GM21529 (cell line): ENCODE measurements around the gene BABAM2.
"Not testable (repeated sequence)": the region's sequence is repeated elsewhere in the genome, so short reads cannot be mapped to it uniquely, and the experiment has no call there.

ENCODE experiments used
- ATAC-seq: cut with Tn5 transposase; IDR thresholded peaks from one replicate; pipeline ENCODE4 v1.9.1; 2021; ENCODE audit not compliant: unreplicated experiment

Gene BABAM2

DNA sequence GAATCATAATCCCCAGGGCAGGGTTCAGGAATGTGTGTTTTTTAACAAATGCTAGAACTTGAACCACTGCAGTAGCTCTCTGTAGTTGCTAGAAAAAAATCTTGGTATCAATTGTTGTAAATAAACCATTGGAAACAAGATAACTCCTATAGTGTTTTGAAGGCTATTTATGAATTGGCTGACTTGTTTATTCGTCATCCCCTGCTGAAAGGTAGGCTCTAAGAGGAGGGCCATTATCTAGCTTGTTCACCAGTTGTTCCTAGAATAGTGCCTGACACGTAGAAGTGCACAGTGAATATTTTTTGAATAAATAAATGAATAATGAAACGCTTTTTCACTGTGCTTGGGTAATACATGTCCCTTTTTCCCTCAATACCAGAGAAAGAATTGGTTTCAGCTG lies 211.4 kb downstream of the BABAM2 start:
- no peak for ATAC-seq

DNA sequence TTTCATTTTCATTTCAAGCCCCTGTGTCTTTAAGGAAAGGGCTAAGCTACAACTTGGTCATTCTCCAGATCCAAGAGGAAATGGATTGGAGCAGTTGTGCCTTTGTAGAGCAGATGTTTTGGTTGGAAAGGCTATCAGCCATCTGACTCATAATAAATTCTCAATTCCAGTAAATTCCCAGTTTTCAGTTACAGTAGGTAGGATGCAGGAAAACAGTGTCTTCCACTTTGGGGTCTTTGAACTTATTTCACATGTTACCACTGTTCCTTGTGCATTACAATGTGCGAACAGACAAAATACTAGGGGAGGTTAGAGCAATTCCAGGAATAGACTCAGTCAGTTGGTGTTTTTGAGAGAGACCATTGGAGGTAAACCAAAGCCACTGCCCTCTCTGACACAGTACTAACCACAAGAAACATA lies 211.9 kb downstream of the BABAM2 start:
- no peak for ATAC-seq

GRCh38 chr2:28103611-28104010 lies 213.1 kb downstream of the BABAM2 start:
- no peak for ATAC-seq

- ATAC-seq, result no peak
These were observed 217.6 kb downstream of the BABAM2 start for GRCh38 chr2:28108143-28108542.

DNA sequence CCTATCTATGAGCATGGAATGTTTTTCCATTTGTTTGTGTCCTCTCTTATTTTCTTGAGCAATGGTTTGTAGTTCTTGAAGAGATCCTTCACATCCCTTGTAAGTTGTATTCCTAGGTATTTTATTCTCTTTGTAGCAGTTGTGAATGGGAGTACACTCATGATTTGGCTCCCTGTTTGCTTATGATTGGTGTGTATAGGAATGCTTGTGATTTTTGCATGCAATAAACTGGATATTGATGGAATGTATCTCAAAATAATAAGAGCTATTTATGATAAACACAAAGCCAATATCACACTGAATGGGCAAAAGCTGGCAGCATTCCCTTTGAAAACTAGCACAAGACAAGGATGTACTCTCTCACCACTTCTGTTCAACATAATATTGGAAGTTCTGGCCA lies 223.2 kb downstream of the BABAM2 start:
- ATAC-seq, result not testable (repeated sequence)

DNA sequence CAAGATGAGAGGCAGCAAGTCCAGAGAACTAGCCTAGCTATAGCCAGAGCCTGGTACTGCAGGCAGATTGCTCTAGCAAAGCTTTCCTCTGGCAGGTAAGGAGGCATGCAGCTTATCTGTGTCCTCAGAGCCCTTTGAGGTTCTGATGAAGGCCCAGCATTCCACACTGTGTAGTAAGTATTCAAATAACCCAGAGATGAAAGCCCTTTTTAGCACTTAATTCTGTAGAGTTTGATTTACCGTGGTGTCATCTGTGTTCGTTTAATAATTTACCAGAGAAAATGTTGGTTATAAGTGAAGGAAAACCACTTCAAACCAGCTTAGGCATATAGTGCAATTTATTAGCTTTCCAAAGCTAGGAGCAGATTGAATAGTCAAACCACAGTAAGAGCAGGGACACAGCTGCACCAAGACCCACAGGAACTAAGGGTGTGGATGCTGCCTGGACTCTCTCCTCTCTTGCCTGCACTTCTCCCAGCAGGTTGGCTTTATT lies 226.6 kb downstream of the BABAM2 start:
- no peak for ATAC-seq

GRCh38 chr2:28119631-28120030 lies 229.1 kb downstream of the BABAM2 start:
- ATAC-seq, result no peak

DNA sequence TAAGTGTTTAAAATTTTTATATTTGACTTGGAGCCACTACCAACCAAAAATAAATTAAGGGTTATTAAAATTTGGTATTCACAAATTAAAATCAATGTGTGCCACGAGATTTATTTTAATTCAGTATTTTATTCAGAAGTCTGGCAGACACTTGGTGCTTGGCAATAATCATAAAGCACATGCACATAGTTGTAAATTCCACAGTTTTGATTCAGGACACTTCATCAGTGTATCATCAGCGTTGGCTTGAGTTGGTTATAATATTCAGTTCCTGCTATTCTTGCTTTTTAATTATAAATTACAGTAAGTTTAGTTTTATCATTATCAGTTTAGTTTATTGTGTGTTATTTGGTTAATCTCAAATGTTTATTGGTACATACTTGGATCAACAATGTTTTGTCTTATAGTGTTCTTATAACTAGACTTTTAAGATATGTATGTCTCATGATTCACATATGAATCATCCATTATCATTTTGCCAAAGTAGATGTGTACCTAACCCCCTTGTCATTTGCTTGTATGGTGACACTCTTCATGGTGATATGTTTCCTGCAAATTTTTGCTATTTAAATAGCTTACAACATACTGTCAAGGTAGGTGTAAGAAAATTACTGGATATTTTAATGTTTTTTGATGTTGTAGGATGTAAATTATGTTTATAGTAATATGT lies 237.9 kb downstream of the BABAM2 start:
- no peak for ATAC-seq

DNA sequence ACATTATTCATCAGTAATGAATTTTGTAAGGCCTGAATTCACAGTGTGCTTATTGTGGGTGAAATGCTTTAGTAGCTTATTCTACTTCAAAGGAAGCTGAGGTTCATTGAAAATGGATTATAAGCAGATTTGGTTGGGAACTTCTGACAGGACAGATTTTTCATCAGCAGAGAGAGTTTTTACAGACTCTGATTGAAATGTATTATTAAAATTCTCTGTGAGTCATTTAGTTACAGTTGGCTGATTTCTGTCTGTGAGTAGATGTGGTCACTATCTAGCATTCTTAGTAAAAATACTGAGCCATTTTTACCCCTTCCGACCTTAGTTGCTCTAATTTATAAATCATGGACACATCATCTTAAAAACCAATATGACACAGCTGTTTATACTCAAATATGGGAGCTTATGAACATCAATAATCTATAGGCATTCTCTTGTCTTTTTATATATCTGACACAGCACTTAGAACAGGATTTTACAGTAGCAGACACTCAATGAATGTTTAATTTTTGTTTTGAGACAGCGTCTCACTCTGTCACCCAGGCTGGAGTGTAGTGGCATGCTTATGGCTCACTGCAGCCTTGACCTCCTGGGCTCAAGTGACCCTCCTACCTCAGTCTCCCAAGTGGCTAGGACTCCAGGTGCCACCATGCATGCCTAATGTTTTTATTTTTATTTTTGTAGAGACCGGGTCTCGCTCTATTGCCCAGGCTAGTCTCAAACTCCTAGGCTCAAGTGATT lies 239.6 kb downstream of the BABAM2 start:
- ATAC-seq, result no peak

GRCh38 chr2:28133778-28134177 lies 243.2 kb downstream of the BABAM2 start:
- ATAC-seq, result no peak

GRCh38 chr2:28134262-28134812 lies 243.8 kb downstream of the BABAM2 start:
- no peak for ATAC-seq

DNA sequence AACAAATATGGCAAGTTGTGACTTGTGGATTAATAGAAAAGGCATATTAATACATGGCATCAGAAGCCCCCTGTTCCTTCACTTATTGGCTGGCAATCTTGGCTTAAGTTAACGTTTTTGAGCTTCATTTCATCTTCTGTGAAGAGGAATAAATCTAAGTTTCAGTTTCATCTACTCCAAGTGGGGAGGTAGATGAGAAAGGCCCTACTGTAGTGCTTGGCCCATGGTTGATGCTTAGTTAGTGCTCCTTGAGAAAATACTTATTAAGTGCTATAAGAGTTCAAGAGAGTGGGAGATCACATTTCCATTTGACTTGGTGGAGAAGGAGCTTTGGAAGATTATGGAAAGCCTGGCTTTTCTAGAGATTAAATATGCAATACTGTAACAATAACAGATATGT lies 244.3 kb downstream of the BABAM2 start:
- ATAC-seq, result no peak

GRCh38 chr2:28135324-28135723 lies 244.8 kb downstream of the BABAM2 start:
- no peak for ATAC-seq

GRCh38 chr2:28135799-28136198 lies 245.3 kb downstream of the BABAM2 start:
- ATAC-seq, result no peak

DNA sequence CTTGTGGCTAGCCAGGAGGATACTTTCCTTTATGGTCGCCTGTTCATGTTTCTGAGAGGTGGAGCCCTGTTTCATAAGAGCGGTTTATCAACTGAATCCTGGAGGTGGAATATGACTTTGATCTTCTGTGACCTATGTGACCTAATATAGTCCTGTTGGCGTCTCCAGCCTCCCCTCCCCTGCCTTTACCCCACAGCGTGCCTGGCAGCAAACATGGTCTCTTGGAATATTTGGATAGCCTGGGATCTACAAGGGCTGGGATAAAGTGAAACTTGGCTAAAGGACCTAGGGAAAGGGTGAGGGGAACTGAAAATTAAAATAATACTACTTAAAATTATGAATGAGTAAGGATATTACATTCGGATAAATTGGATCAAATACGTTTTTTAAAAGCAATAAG lies 246.0 kb downstream of the BABAM2 start:
- ATAC-seq, result no peak

DNA sequence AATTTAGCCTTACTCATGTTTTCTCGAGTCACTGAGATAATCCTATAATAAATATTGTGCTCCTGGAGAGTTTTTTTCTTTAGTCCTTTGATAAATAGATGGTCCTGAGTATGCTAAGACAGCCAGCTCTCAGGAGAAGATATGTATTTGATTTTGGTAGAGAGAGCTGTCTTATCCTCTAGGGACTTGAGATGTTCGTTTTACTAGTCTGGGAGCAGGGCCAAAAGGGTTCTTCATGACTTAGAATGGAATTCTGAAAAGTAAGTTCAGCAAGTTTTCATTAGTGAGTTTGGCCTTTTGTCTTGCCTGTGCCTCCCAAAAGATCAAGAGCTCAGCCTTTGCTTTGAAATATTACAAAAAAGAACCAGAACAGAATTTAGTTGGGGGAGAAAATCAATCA lies 246.7 kb downstream of the BABAM2 start:
- no peak for ATAC-seq

GRCh38 chr2:28142386-28142785 lies 251.9 kb downstream of the BABAM2 start:
- no peak for ATAC-seq

- no peak for ATAC-seq
These were observed 257.5 kb downstream of the BABAM2 start for GRCh38 chr2:28148000-28148399.

GRCh38 chr2:28148566-28148965 lies 258.0 kb downstream of the BABAM2 start:
- ATAC-seq, result no peak

DNA sequence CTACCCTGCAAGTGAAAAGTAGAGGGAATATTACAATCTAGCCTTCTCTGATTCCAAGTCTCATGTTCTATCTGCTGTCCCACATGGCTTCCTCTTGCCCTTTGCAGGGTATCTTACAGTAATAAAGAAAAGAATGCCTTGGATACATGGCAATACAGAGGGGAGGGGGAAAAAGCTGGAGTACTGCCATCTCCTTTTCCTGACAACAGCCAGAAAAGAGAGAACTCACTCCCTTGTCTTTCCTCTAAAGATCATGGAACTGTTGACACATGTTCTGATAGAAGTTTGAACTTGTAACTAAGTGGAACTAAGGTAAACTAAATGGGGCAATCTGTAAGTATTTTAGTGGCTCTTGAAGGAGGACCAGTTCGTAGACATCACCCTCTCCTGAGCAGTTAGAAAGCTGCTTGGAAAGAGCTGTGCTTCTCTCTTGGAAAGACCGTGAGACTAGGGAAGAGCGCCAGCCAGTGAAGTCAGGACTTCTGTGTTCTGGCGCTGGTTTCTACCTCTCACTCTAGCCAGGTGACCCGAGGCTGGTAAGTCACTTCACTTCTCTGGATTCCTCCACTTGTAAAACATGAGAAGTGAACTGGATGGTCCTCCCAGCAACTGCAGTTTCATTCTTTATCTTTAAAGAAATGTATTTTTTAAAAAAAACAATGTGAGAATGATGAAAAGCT lies 259.8 kb downstream of the BABAM2 start:
- ATAC-seq, result no peak

GRCh38 chr2:28150994-28151393 lies 260.5 kb downstream of the BABAM2 start:
- ATAC-seq, result no peak
